ENCODE measurements around the gene SEPTIN3. TPM values are rescaled to one million over a fixed set of nuclear protein-coding genes. Genes with fewer than 3 reads are reported as not detected.

SEPTIN3 gene
- total RNA-seq, 4 donors from 2014 or later: 0.76 to 1.2 (median 0.96) TPM

- DNase-seq (ENCODE audit: low spot score in 2 of 2): no peak
- TF ChIP-seq CTCF (IDR thresholded peaks at IDR 0.05) (no peak), POLR2A (IDR thresholded peaks at IDR 0.05) (no peak)
- WGBS, 2 donors: 91 to 94% methylated on average over 2 of the region's 2 CpGs
- intact Hi-C loops (cut with DNase I; ENCODE audit: low total_unique reads): no loop called here
- H3K4me3 ChIP-seq (ENCODE audit: low read depth, poor library complexity, severe bottlenecking): no peak overlapping the region
Observed at GRCh38 chr22:41936894-41937169, 32.4 kb upstream of the SEPTIN3 start.

GRCh38 chr22:41939981-41940831, 29.0 kb upstream of the SEPTIN3 start:
- intact Hi-C loops (cut with DNase I; ENCODE audit: low total_unique reads): loop anchor here (10.0 kb wide), 2 partner anchors 115 to 245 kb away; partner anchors contain the start of gene MEI1
- TF ChIP-seq CTCF (IDR thresholded peaks at IDR 0.05) (no peak), POLR2A (IDR thresholded peaks at IDR 0.05) (no peak)
- no peak overlapping the region for H3K4me3 ChIP-seq (ENCODE audit: low read depth, poor library complexity, severe bottlenecking)
- 70 to 79% methylated on average over 13 of the region's 13 CpGs for WGBS, 2 donors
- DNase-seq (ENCODE audit: low spot score in 2 of 2): peak; percentile 62 to 90

GRCh38 chr22:41940832-41941765, 28.1 kb upstream of the SEPTIN3 start:
- peak; percentile 81 to 97 for DNase-seq (ENCODE audit: low spot score in 2 of 2)
- intact Hi-C loops (cut with DNase I; ENCODE audit: low total_unique reads): loop anchor here (10.0 kb wide), 2 partner anchors 116 to 246 kb away; partner anchors contain the start of gene MEI1

GRCh38 chr22:41943661-41944209, 25.5 kb upstream of the SEPTIN3 start:
- no peak for TF ChIP-seq POLR2A (IDR thresholded peaks at IDR 0.05)
- TF ChIP-seq CTCF (IDR thresholded peaks at IDR 0.05): no peak
- intact Hi-C loops (cut with DNase I; ENCODE audit: low total_unique reads): loop anchor here (10.0 kb wide), 2 partner anchors 119 to 249 kb away; partner anchors contain the start of gene MEI1
- DNase-seq (ENCODE audit: low spot score in 2 of 2): no peak
- H3K4me3 ChIP-seq (ENCODE audit: low read depth, poor library complexity, severe bottlenecking): no peak overlapping the region
- 66 to 67% methylated on average over 9 of the region's 9 CpGs for WGBS, 2 donors

More at GRCh38 chr22:41940832-41941765, 28.1 kb upstream of the SEPTIN3 start:
- no peak overlapping the region for H3K4me3 ChIP-seq (ENCODE audit: low read depth, poor library complexity, severe bottlenecking)
- WGBS, 2 donors: 30 to 51% methylated on average over 9 to 13 of the region's 13 CpGs
- peak in 1 of 3 donors; percentile 94 for TF ChIP-seq CTCF (IDR thresholded peaks at IDR 0.05)
- TF ChIP-seq POLR2A (IDR thresholded peaks at IDR 0.05): no peak

GRCh38 chr22:41946629-41947423, 22.4 kb upstream of the SEPTIN3 start, which contains the start of gene CENPM:
Gene CENPM (minus strand): TSS chr22:41947152. CDS start chr22:41947076, 76 bp downstream.
- peak within 1 kb of the TSS; percentile 40 for H3K4me3 ChIP-seq (ENCODE audit: low read depth, poor library complexity, severe bottlenecking)
- 2 to 6% methylated on average over 14 to 28 of the region's 56 CpGs for WGBS, 2 donors
- no peak for TF ChIP-seq CTCF (IDR thresholded peaks at IDR 0.05)
- no peak for TF ChIP-seq POLR2A (IDR thresholded peaks at IDR 0.05)
- DNase-seq (ENCODE audit: low spot score in 2 of 2): peak; percentile 92 to 97
- intact Hi-C loops (cut with DNase I; ENCODE audit: low total_unique reads): loop anchor here (10.0 kb wide), 2 partner anchors 122 to 252 kb away; partner anchors contain the start of gene MEI1
